Transverse colon (tissue), 4 donors: ENCODE data around the gene OSGIN1. TPM values are rescaled to one million over a fixed set of nuclear protein-coding genes. Genes with fewer than 3 reads are reported as not detected.

Source experiments
- DNase-seq: peaks from one replicate; pipeline ENCODE4 v3.0.0-alpha.2; 2019
- H3K27ac ChIP-seq, 4 donors: fragments of 200-600 bp; sonication (generic); 2 replicates each; pipeline ENCODE4 v1.5.1; 2016 to 2018; ENCODE audit warnings: inconsistent platforms in 4 of 4
- H3K27me3 ChIP-seq: fragments of 200-600 bp; sonication (generic); 2 replicates; pipeline ENCODE4 v1.5.1; 2017; ENCODE audit warnings: inconsistent platforms
- H3K36me3 ChIP-seq, 4 donors: fragments of 200-600 bp; sonication (generic); 2 replicates each; pipeline ENCODE4 v1.5.1; 2017 to 2019; ENCODE audit warnings: inconsistent platforms in 4 of 4
- H3K4me1 ChIP-seq, 4 donors: fragments of 200-600 bp; sonication (generic); 2 replicates each; pipeline ENCODE4 v1.5.1; 2017 to 2020; ENCODE audit warnings: inconsistent platforms in 4 of 4
- H3K4me3 ChIP-seq, 4 donors: fragments of 200-600 bp; sonication (generic); 1 replicate in 1 of 4; 2 replicates in 3 of 4; pipeline versions ENCODE4 v1.5.1 to v1.6.1; 2017 to 2019; ENCODE audit warnings: inconsistent platforms in 4 of 4
- H3K9me3 ChIP-seq, 2 donors: fragments of 200-600 bp; sonication (generic); 2 replicates each; pipeline ENCODE4 v1.5.1; 2017 to 2019; ENCODE audit warnings: inconsistent platforms in 2 of 2
- EP300 ChIP-seq: sonication (generic); formaldehyde crosslinking; IDR thresholded peaks from one replicate; pipeline ENCODE4 v1.6.1; 2017; ENCODE audit warnings: antibody characterized with exemption, low read depth
- POLR2A ChIP-seq: fragments of 450-650 bp; IDR thresholded peaks from one replicate; pipeline ENCODE4 v1.6.1; 2016; ENCODE audit warnings: antibody characterized with exemption, mild to moderate bottlenecking, moderate library complexity
- POLR2AphosphoS5 ChIP-seq, 3 donors: sonication (generic); formaldehyde crosslinking; IDR thresholded peaks; one replicate each; pipeline ENCODE4 v1.6.1; 2016; ENCODE audit warnings: antibody characterized with exemption in 3 of 3
- WGBS, 2 donors: methylation state at CpG; one replicate each; pipeline ENCODE4 v1.1.5; 2018; ENCODE audit warnings: low coverage in 1 of 2; 5-methylcytosine and 5-hydroxymethylcytosine counted together
- in situ Hi-C, 4 donors: fragments of 200-750 bp; cut with MboI; loops; one replicate each; pipeline versions ENCODE4 v1.15.0 to v1.15.1; 2017; ENCODE audit warnings: low sequenced_read_pairs in 3 of 4, low pct_ligation_motif_present in 1 of 4, low pct_unique_long_range_greater_than_20kb in 1 of 4
- intact Hi-C: fragments of 100-400 bp; cut with DNase I; formaldehyde crosslinking; loops from one replicate; pipeline ENCODE4 v1.15.1; 2023; ENCODE audit warnings: low total_unique reads
- total RNA-seq, 4 donors: library from RNA; depleted of rRNA; stranded (reverse); fragments of >200 nt; gene quantifications; one replicate each; pipeline ENCODE4 v1.1.0, GENCODE V29; 2016
- TF ChIP-seq, protein P1 (sequence below), 5 experiments: fragments of 200-600 bp in 3 of 5; fragments of 450-650 bp in 2 of 5; sonication (generic) in 3 of 5; IDR thresholded peaks; 1 replicate in 2 of 5; 2 replicates in 3 of 5; pipeline ENCODE4 v1.5.1; 2016 to 2017; ENCODE audit warnings: antibody characterized with exemption in 5 of 5, inconsistent platforms in 3 of 5, mild to moderate bottlenecking in 2 of 5, moderate library complexity in 1 of 5

The OSGIN1 gene
- total RNA-seq, 4 donors from 2014 or later, result 10.7 to 26.2 (median 16.7) TPM

DNA sequence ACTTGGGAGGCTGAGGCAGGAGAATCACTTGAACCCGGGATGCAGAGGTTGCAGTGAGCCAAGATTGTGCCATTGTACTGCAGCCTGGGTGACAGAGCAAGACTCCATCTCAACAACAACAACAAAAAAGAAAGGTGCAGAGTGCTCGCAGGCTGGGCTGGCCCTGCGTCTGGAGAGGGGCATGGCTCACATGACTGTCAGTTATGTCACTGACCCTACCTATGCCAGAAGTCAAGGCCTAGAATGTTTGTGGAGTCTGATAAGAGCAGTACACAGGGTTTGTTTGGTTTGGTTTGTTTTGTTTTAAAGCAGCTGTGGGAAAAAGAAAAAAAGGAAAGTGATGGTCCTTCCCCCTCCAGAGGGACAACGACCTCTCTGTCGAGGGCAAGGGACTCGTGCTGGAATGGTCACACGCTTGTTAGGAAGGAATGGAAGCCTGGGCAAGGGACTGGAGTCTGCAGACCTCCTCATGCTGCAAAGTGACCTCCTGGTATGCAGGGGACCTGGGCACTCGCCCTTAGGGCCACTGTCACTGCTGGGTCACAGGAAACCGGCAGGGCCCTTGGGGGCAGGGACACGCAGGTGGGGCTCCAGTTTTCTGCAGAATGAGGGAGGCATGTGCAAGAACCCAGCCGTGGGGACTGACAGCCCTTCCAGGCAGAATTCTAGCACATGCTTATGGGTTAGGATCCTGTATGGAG, 10.1 kb upstream of the OSGIN1 start:
- DNase-seq, result no peak
- Histone ChIP-seq H3K36me3 (no peaks in the 10 kb centered on the region), H3K27ac (no peak overlapping the region), H3K4me1 (peaks cover 0 to 7% (median 0%) of the 10 kb centered on the region in 4 donors), H3K9me3 (no peaks in the 10 kb centered on the region), H3K27me3 (no peaks in the 10 kb centered on the region), H3K4me3 (no peak overlapping the region)
- 53 to 56% methylated on average over 5 to 11 of the region's 11 CpGs for WGBS, 2 donors
- in situ Hi-C loops (no loop called here), intact Hi-C loops (no loop called here)
- TF ChIP-seq EP300 (no peak), POLR2AphosphoS5 (IDR thresholded peaks at IDR 0.05) (no peak), POLR2A (no peak)
- TF ChIP-seq, protein P1, sequence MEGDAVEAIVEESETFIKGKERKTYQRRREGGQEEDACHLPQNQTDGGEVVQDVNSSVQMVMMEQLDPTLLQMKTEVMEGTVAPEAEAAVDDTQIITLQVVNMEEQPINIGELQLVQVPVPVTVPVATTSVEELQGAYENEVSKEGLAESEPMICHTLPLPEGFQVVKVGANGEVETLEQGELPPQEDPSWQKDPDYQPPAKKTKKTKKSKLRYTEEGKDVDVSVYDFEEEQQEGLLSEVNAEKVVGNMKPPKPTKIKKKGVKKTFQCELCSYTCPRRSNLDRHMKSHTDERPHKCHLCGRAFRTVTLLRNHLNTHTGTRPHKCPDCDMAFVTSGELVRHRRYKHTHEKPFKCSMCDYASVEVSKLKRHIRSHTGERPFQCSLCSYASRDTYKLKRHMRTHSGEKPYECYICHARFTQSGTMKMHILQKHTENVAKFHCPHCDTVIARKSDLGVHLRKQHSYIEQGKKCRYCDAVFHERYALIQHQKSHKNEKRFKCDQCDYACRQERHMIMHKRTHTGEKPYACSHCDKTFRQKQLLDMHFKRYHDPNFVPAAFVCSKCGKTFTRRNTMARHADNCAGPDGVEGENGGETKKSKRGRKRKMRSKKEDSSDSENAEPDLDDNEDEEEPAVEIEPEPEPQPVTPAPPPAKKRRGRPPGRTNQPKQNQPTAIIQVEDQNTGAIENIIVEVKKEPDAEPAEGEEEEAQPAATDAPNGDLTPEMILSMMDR (IDR thresholded peaks at IDR 0.05), result no peak

DNA sequence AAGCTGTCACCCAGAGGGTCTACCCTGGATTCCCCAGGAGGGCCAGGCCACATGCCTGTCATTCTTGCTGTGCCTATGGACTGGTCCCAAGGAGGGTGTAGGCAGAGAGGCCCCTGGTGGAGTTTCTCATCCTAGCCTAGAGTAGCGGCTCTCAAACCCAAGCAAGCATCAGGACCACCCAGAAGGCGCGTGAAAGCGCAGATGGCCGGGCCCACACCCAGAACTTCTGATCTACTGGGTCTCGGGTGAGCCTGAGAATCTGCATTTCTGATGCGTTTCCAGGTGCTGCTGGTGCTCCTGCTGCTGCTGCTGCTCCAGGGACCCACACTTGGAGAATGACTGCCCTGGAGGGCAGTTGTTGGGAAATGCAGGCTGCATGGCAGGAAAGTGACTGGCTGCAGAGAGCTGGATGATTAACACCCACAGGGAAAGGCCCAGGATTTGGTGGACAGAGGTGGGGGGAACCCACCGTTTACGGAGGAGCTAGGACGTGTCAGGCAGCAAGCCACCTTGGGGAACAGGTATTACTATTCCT, 9.5 kb upstream of the OSGIN1 start:
- DNase-seq, result no peak
- TF ChIP-seq EP300, result no peak
- no peak for TF ChIP-seq POLR2AphosphoS5 (IDR thresholded peaks at IDR 0.05)
- TF ChIP-seq, protein P1 (IDR thresholded peaks at IDR 0.05), result no peak
- TF ChIP-seq POLR2A, result no peak
- H3K36me3 ChIP-seq, result no peaks in the 10 kb centered on the region
- H3K4me1 ChIP-seq, result peaks cover 0 to 7% (median 0%) of the 10 kb centered on the region in 4 donors
- H3K9me3 ChIP-seq, result no peaks in the 10 kb centered on the region
- no peaks in the 10 kb centered on the region for H3K27me3 ChIP-seq
- no peak overlapping the region for H3K27ac ChIP-seq
- H3K4me3 ChIP-seq, result no peak overlapping the region
- in situ Hi-C loops (no loop called here), intact Hi-C loops (no loop called here)
- WGBS, 2 donors, result 80 to 84% methylated on average over 3 to 10 of the region's 10 CpGs

DNA sequence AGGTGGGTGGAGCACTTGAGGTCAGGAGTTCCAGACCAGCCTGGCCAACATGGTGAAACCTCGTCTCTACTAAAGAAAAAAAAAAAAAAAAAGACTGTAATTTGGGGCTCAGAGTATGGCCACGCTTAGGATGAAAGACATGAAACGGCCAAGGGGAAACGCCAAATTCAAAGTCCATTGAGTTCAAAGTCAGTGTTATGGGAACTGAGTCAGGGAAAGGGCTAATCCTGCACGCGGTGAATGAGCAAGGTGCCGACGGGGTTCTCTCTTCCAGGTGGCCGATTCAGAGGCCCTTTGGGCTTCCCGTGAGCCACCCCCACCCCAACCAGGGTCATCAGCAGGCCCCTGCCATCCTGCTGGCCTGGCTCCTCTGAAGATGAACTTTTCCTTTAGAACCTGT, 7.5 kb upstream of the OSGIN1 start:
- H3K9me3 ChIP-seq, result no peaks in the 10 kb centered on the region
- no peak overlapping the region for H3K27ac ChIP-seq
- no peak overlapping the region for H3K4me3 ChIP-seq
- in situ Hi-C loops (no loop called here), intact Hi-C loops (no loop called here)
- TF ChIP-seq EP300 (no peak), POLR2A (no peak), POLR2AphosphoS5 (IDR thresholded peaks at IDR 0.05) (no peak)
- TF ChIP-seq, protein P1 (IDR thresholded peaks at IDR 0.05), result no peak
- peaks cover 0 to 7% (median 0%) of the 10 kb centered on the region in 4 donors for H3K4me1 ChIP-seq
- no peaks in the 10 kb centered on the region for H3K36me3 ChIP-seq
- DNase-seq, result no peak
- H3K27me3 ChIP-seq, result no peaks in the 10 kb centered on the region
- 70% methylated on average over 8 to 10 of the region's 10 CpGs for WGBS, 2 donors

DNA sequence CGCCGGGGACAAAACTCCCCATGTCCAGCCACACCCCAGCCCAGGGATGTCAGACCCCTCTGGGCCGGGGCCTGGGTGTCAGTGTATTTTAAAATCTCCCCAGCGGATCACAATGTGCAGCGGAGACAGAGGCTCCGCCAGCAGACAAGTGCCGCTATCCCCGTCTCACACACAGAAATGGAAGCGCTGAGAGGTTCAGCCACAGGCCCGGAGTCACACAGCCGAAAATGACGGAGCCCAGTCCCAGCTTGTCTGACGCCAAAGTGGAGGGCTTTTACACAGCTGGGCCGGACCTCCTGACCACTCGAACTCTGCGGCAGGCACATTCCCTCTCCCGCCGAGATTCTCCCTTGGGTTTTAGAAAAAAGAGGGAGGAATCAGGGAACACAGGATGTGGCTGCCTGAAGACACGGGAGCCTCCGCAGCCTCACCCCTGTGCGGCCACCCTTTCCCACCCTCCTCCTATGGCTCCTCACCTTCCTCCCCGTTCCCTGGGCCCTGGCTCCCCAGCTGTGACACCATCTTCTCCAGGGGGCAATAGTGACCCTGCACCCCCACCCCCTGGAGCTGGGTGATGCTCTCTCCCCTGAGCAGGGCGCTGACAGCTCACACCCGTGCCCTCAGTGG, 6.8 kb upstream of the OSGIN1 start:
- no peak overlapping the region for H3K27ac ChIP-seq
- no peak for DNase-seq
- peaks cover 0 to 7% (median 0%) of the 10 kb centered on the region in 4 donors for H3K4me1 ChIP-seq
- WGBS, 2 donors, result 89 to 100% methylated on average over 1 to 24 of the region's 24 CpGs
- no peak for TF ChIP-seq POLR2A
- TF ChIP-seq, protein P1 (IDR thresholded peaks at IDR 0.05), result no peak
- H3K36me3 ChIP-seq, result no peaks in the 10 kb centered on the region
- no peak overlapping the region for H3K4me3 ChIP-seq
- in situ Hi-C loops, result no loop called here
- no peaks in the 10 kb centered on the region for H3K9me3 ChIP-seq
- no peaks in the 10 kb centered on the region for H3K27me3 ChIP-seq
- intact Hi-C loops, result no loop called here
